Measurements from ENCODE around the gene SEMA4D.

DNA sequence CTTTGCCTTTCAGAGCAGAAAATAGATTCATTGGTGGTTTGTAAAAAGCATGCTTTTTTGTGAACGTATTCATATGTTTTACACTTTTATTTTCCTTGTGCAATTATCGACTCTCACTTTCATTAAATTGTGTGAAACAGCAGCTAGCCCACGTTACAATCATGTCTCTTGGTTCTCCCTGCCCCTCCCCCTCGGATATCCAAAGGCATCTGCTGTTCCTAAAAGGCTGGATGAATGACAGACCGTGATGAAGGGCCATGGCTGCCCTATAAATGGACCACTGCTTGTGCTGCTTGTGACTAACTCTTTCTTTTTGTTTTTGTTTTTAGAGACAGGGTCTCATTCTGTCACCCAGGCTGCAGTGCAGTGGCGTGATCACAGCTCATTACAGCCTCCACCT lies 17.0 kb upstream of the SEMA4D start:
- no peak for TF ChIP-seq EHMT2 (IDR thresholded peaks at IDR 0.05; ENCODE audit: borderline replicate concordance, low read depth, low read length)
- no peak for TF ChIP-seq ZNF34 (CRISPR knock-in tag; IDR thresholded peaks at IDR 0.05; ENCODE audit: borderline replicate concordance)
- TF ChIP-seq HDAC1 (CRISPR knock-in tag; IDR thresholded peaks at IDR 0.05) = no peak
- TF ChIP-seq, protein P1, sequence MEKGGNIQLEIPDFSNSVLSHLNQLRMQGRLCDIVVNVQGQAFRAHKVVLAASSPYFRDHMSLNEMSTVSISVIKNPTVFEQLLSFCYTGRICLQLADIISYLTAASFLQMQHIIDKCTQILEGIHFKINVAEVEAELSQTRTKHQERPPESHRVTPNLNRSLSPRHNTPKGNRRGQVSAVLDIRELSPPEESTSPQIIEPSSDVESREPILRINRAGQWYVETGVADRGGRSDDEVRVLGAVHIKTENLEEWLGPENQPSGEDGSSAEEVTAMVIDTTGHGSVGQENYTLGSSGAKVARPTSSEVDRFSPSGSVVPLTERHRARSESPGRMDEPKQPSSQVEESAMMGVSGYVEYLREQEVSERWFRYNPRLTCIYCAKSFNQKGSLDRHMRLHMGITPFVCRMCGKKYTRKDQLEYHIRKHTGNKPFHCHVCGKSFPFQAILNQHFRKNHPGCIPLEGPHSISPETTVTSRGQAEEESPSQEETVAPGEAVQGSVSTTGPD (CRISPR knock-in tag; IDR thresholded peaks at IDR 0.05) = no peak
- no peak for TF ChIP-seq CTCF (CRISPR knock-in tag; IDR thresholded peaks at IDR 0.05)
- TF ChIP-seq E2F5 (CRISPR knock-in tag; conservative IDR thresholded peaks at IDR 0.05) = no peak
- no peak for TF ChIP-seq POLR2AphosphoS2 (IDR thresholded peaks at IDR 0.05; ENCODE audit: low read depth, low read length)
- no peak for TF ChIP-seq YY1 (IDR thresholded peaks at IDR 0.05; ENCODE audit: insufficient read depth, insufficient replicate concordance, low read depth, low read length)
- no peak for TF ChIP-seq PHF20 (CRISPR knock-in tag; IDR thresholded peaks at IDR 0.05)
- no peak for TF ChIP-seq SKIL (CRISPR knock-in tag; IDR thresholded peaks at IDR 0.05; ENCODE audit: borderline replicate concordance)
- TF ChIP-seq TCF7 (IDR thresholded peaks at IDR 0.05; ENCODE audit: low read depth) = no peak
- no peak for TF ChIP-seq MYC (CRISPR knock-in tag; IDR thresholded peaks at IDR 0.05; ENCODE audit: borderline replicate concordance)
- TF ChIP-seq GATAD2A (CRISPR knock-in tag; IDR thresholded peaks at IDR 0.05) = no peak
- no peak for TF ChIP-seq ZNF563 (CRISPR knock-in tag; IDR thresholded peaks at IDR 0.05)
